ENCODE measurements around the gene ST6GALNAC3.

- no peak for TF ChIP-seq LEF1 (IDR thresholded peaks at IDR 0.05; ENCODE audit: borderline replicate concordance)
- no peak for TF ChIP-seq FOXK2 (IDR thresholded peaks at IDR 0.05)
- TF ChIP-seq NFRKB (IDR thresholded peaks at IDR 0.05): no peak
- TF ChIP-seq CTBP1 (IDR thresholded peaks at IDR 0.05; ENCODE audit: borderline replicate concordance): no peak
- TF ChIP-seq SUZ12 (IDR thresholded peaks at IDR 0.05): no peak
- no peak for TF ChIP-seq FOXA1 (IDR thresholded peaks at IDR 0.05)
- TF ChIP-seq L3MBTL2 (conservative IDR thresholded peaks at IDR 0.05): no peak
Observed at GRCh38 chr1:76351655-76352054, 277.1 kb downstream of the ST6GALNAC3 start.

All from HEK293T (cell line).